HG03280 (cell line): ENCODE data around the gene RNF115.

Source experiments
- ATAC-seq: cut with Tn5 transposase; IDR thresholded peaks from one replicate; pipeline ENCODE4 v1.9.1; 2021; ENCODE audit warnings: mild to moderate bottlenecking, moderate library complexity; ENCODE audit not compliant: unreplicated experiment

RNF115 gene

GRCh38 chr1:145707183-145707867 is 116.6 kb downstream of the RNF115 start, which contains the start of gene PDZK1:
Gene PDZK1 (minus strand): TSS chr1:145707368. CDS start chr1:145688021, 19,347 bp downstream.
- ATAC-seq: no peak

GRCh38 chr1:145706086-145706664 is 117.7 kb downstream of the RNF115 start:
- ATAC-seq: no peak

GRCh38 chr1:145705622-145706021 is 118.3 kb downstream of the RNF115 start:
- ATAC-seq: no peak

- ATAC-seq: no peak
These were observed 121.1 kb downstream of the RNF115 start for GRCh38 chr1:145702826-145703225.

GRCh38 chr1:145702052-145702451 is 121.8 kb downstream of the RNF115 start:
- no peak for ATAC-seq

GRCh38 chr1:145701306-145701862 is 122.5 kb downstream of the RNF115 start:
- no peak for ATAC-seq

GRCh38 chr1:145696630-145696960 is 127.3 kb downstream of the RNF115 start:
- no peak for ATAC-seq

GRCh38 chr1:145695821-145696629 is 127.9 kb downstream of the RNF115 start:
- ATAC-seq: no peak

- no peak for ATAC-seq
These were observed 131.0 kb downstream of the RNF115 start for GRCh38 chr1:145692785-145693443.

GRCh38 chr1:145690587-145691558 is 133.0 kb downstream of the RNF115 start:
- ATAC-seq: no peak

- no peak for ATAC-seq
These were observed 134.0 kb downstream of the RNF115 start for GRCh38 chr1:145689922-145690321.

GRCh38 chr1:145688924-145689323 is 135.0 kb downstream of the RNF115 start:
- ATAC-seq: no peak
